ENCODE measurements around the gene SLC22A17. TPM values are rescaled to one million over a fixed set of nuclear protein-coding genes. Genes with fewer than 3 reads are reported as not detected.

SLC22A17 gene
- total RNA-seq, 1 experiment from 2014 or later = 42.3 TPM

GRCh38 chr14:23320584-23321571 lies 31.8 kb downstream of the SLC22A17 start, which contains the start of gene PABPN1 (continued):
- TF ChIP-seq PREB (CRISPR knock-in tag; IDR thresholded peaks at IDR 0.05; ENCODE audit: borderline replicate concordance) (peak; percentile 88; the same call in 1 of the 2 replicates), SP1 (CRISPR knock-in tag; conservative IDR thresholded peaks at IDR 0.05) (peak; percentile 69), CBFB (CRISPR knock-in tag; IDR thresholded peaks at IDR 0.05; ENCODE audit: low read depth) (no peak), ETV6 (CRISPR knock-in tag; IDR thresholded peaks at IDR 0.05) (0 out of 2 replicates have a peak, but pooled peaks have one; percentile 49), PRRX2 (CRISPR knock-in tag; IDR thresholded peaks at IDR 0.05) (no peak), MYBL2 (CRISPR knock-in tag; IDR thresholded peaks at IDR 0.05) (peak; percentile 60; the same call in 1 of the 2 replicates), ATF2 (CRISPR knock-in tag; IDR thresholded peaks at IDR 0.05; ENCODE audit: borderline replicate concordance, low read depth) (no peak), GABPB1 (CRISPR knock-in tag; IDR thresholded peaks at IDR 0.05) (peak; percentile 86), CREM (CRISPR knock-in tag; IDR thresholded peaks at IDR 0.05) (no peak)
- TF ChIP-seq, protein P1, sequence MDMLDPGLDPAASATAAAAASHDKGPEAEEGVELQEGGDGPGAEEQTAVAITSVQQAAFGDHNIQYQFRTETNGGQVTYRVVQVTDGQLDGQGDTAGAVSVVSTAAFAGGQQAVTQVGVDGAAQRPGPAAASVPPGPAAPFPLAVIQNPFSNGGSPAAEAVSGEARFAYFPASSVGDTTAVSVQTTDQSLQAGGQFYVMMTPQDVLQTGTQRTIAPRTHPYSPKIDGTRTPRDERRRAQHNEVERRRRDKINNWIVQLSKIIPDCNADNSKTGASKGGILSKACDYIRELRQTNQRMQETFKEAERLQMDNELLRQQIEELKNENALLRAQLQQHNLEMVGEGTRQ (CRISPR knock-in tag; IDR thresholded peaks at IDR 0.05) = peak; percentile 95
- TF ChIP-seq, protein P2, sequence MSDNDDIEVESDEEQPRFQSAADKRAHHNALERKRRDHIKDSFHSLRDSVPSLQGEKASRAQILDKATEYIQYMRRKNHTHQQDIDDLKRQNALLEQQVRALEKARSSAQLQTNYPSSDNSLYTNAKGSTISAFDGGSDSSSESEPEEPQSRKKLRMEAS (CRISPR knock-in tag; IDR thresholded peaks at IDR 0.05) = peak; percentile 85

- CTCF ChIA-PET = interaction anchor here (1.1 to 4.5 kb wide), 12 partner anchors 13 to 262 kb away, joined by 3 to 39 read pairs (median 9); partner anchors contain the start of genes BCL2L2, CEBPE, HOMEZ and PPP1R3E
- Mint-ChIP-seq H3K36me3 (peaks cover 35% of the 10 kb centered on the region), H3K27me3 (ENCODE audit: low read depth) (no peaks in the 10 kb centered on the region), H3K9me3 (no peaks in the 10 kb centered on the region), H3K4me1 (peaks cover 26% of the 10 kb centered on the region), H3K4me3 (peak overlapping the region; percentile 96), H3K27ac (peak overlapping the region; percentile 99)
- ATAC-seq (no peak), DNase-seq (ENCODE audit: low spot score) (no peak)
- POLR2A ChIA-PET = interaction anchor here (1.0 to 2.7 kb wide), 6 partner anchors 14 to 218 kb away, joined by 4 to 32 read pairs (median 12); partner anchors contain the start of genes BCL2L2, HOMEZ and PPP1R3E
- TF ChIP-seq ATF2 (CRISPR knock-in tag; IDR thresholded peaks at IDR 0.05; ENCODE audit: borderline replicate concordance, low read depth) (no peak), CREB1 (CRISPR knock-in tag; IDR thresholded peaks at IDR 0.05) (no peak), FOXJ3 (CRISPR knock-in tag; IDR thresholded peaks at IDR 0.05; ENCODE audit: borderline replicate concordance) (no peak), ZNF416 (CRISPR knock-in tag; IDR thresholded peaks at IDR 0.05) (no peak), USF1 (CRISPR knock-in tag; IDR thresholded peaks at IDR 0.05) (no peak), FOXP4 (CRISPR knock-in tag; IDR thresholded peaks at IDR 0.05) (no peak), ATF1 (CRISPR knock-in tag; IDR thresholded peaks at IDR 0.05) (no peak)
- TF ChIP-seq, protein P3, sequence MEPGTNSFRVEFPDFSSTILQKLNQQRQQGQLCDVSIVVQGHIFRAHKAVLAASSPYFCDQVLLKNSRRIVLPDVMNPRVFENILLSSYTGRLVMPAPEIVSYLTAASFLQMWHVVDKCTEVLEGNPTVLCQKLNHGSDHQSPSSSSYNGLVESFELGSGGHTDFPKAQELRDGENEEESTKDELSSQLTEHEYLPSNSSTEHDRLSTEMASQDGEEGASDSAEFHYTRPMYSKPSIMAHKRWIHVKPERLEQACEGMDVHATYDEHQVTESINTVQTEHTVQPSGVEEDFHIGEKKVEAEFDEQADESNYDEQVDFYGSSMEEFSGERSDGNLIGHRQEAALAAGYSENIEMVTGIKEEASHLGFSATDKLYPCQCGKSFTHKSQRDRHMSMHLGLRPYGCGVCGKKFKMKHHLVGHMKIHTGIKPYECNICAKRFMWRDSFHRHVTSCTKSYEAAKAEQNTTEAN (CRISPR knock-in tag; IDR thresholded peaks at IDR 0.05) = no peak
- TF ChIP-seq, protein P4, sequence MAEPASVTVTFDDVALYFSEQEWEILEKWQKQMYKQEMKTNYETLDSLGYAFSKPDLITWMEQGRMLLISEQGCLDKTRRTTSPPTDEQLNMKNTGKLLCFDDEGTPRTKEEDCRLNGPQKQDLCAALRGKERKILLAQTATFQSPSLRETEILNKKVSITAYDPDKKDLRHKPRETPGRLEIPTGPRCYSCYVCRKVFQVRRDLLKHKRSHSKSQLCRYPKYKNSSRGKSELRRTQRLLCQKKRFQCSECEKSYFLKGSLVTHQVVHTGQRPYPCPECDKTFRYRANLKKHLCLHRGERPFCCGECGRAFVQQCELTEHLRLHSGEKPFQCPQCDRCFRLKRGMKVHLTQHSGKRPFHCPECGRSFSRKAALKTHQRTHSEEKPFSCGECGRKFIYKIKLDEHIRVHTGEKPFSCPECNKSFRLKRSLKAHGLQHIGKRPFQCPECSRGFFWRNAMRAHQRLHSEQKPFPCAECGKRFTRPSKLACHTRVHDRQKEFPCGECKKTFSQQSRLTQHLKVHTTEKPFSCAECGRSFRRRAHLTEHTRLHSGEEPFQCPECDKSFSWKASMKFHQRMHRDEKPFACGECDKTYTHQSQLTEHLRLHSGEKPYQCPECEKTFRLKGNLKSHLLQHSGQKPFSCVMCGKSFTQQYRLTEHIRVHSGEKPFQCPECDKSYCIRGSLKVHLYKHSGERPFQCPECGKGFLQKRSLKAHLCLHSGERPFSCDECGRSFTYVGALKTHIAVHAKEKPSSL (CRISPR knock-in tag; conservative IDR thresholded peaks at IDR 0.05) = no peak
These were observed 32.7 kb downstream of the SLC22A17 start for GRCh38 chr14:23319746-23320583.
